OCI-M1 (cell line): ENCODE data around the gene SERGEF.

ENCODE experiments used
- DNase-seq: peaks from one replicate; lab custom pipeline; 2025; lab: John Stamatoyannopoulos, UW

The SERGEF gene

GRCh38 chr11:17951685-17952388, 61.0 kb downstream of the SERGEF start:
- no peak for DNase-seq

- DNase-seq = no peak
Observed at GRCh38 chr11:17950644-17951043, 62.2 kb downstream of the SERGEF start.

GRCh38 chr11:17948296-17948695, 64.6 kb downstream of the SERGEF start:
- DNase-seq = no peak

- DNase-seq = no peak
Observed at GRCh38 chr11:17939542-17939941, 73.3 kb downstream of the SERGEF start.

- DNase-seq = no peak
Observed at GRCh38 chr11:17936790-17937189, 76.1 kb downstream of the SERGEF start.

- DNase-seq = no peak
Observed at GRCh38 chr11:17934194-17934593, 78.7 kb downstream of the SERGEF start.

GRCh38 chr11:17933708-17934107, 79.1 kb downstream of the SERGEF start:
- no peak for DNase-seq

- no peak for DNase-seq
Observed at GRCh38 chr11:17932472-17932871, 80.4 kb downstream of the SERGEF start.

- DNase-seq = no peak
Observed at GRCh38 chr11:17931595-17931994, 81.3 kb downstream of the SERGEF start.

- no peak for DNase-seq
Observed at GRCh38 chr11:17930544-17931125, 82.2 kb downstream of the SERGEF start.

- no peak for DNase-seq
Observed at GRCh38 chr11:17929171-17929570, 83.7 kb downstream of the SERGEF start.

GRCh38 chr11:17927681-17928343, 85.0 kb downstream of the SERGEF start:
- DNase-seq = no peak

GRCh38 chr11:17927041-17927440, 85.8 kb downstream of the SERGEF start:
- DNase-seq = no peak

GRCh38 chr11:17924713-17925112, 88.1 kb downstream of the SERGEF start:
- no peak for DNase-seq

GRCh38 chr11:17923217-17923616, 89.6 kb downstream of the SERGEF start:
- DNase-seq = no peak

- no peak for DNase-seq
Observed at GRCh38 chr11:17922416-17922788, 90.4 kb downstream of the SERGEF start.

GRCh38 chr11:17921659-17922415, 91.0 kb downstream of the SERGEF start:
- peak; percentile 72 for DNase-seq

GRCh38 chr11:17918049-17918605, 94.7 kb downstream of the SERGEF start:
- no peak for DNase-seq

- DNase-seq = no peak
Observed at GRCh38 chr11:17917556-17917955, 95.3 kb downstream of the SERGEF start.

GRCh38 chr11:17915500-17916143, 97.2 kb downstream of the SERGEF start:
- no peak for DNase-seq

GRCh38 chr11:17914957-17915356, 97.9 kb downstream of the SERGEF start:
- no peak for DNase-seq

- no peak for DNase-seq
Observed at GRCh38 chr11:17907046-17907445, 105.8 kb downstream of the SERGEF start.
